HEK293T (cell line): ENCODE measurements around the gene AARS2.

ENCODE experiments used
- BHLHE40 ChIP-seq: fragments of 450-650 bp; IDR thresholded peaks from 2 replicates; pipeline ENCODE4 v1.6.1; 2016; ENCODE audit warnings: mild to moderate bottlenecking, moderate library complexity, borderline replicate concordance
- CTBP1 ChIP-seq: fragments of 450-650 bp; IDR thresholded peaks from 2 replicates; pipeline ENCODE4 v1.6.1; 2016; ENCODE audit warnings: borderline replicate concordance
- FOXA1 ChIP-seq: fragments of 450-650 bp; IDR thresholded peaks from 2 replicates; pipeline ENCODE4 v1.6.1; 2016; ENCODE audit warnings: mild to moderate bottlenecking
- FOXK2 ChIP-seq: fragments of 450-650 bp; IDR thresholded peaks from 2 replicates; pipeline ENCODE4 v1.6.1; 2016; ENCODE audit warnings: mild to moderate bottlenecking
- FOXM1 ChIP-seq: fragments of 450-650 bp; IDR thresholded peaks from 2 replicates; pipeline ENCODE4 v1.6.1; 2017; ENCODE audit warnings: mild to moderate bottlenecking, borderline replicate concordance
- HDGF ChIP-seq: fragments of 450-650 bp; IDR thresholded peaks from 2 replicates; pipeline ENCODE4 v1.6.1; 2017; ENCODE audit warnings: antibody characterized with exemption, borderline replicate concordance
- NFRKB ChIP-seq: fragments of 450-650 bp; IDR thresholded peaks from 2 replicates; pipeline ENCODE4 v1.6.1; 2016; ENCODE audit warnings: mild to moderate bottlenecking, moderate library complexity
- SP1 ChIP-seq: fragments of 450-650 bp; IDR thresholded peaks from 2 replicates; pipeline ENCODE4 v1.6.1; 2017
- SUZ12 ChIP-seq: fragments of 450-650 bp; IDR thresholded peaks from 2 replicates; pipeline ENCODE4 v1.6.1; 2016; ENCODE audit warnings: mild to moderate bottlenecking
- ZNF384 ChIP-seq: fragments of 450-650 bp; IDR thresholded peaks from 2 replicates; pipeline ENCODE4 v1.6.1; 2016

GRCh38 chr6:44311304-44311703 is 1.8 kb downstream of the AARS2 start:
- no peak for TF ChIP-seq CTBP1
- TF ChIP-seq ZNF384, result no peak
- TF ChIP-seq FOXA1, result no peak
- no peak for TF ChIP-seq BHLHE40
- no peak for TF ChIP-seq SP1
- TF ChIP-seq HDGF, result no peak
- TF ChIP-seq FOXK2, result no peak
- TF ChIP-seq FOXM1, result no peak
- TF ChIP-seq NFRKB, result no peak
- TF ChIP-seq SUZ12, result no peak
